Measurements from ENCODE around the gene COMT.
"Not testable (repeated sequence)": the region's sequence is repeated elsewhere in the genome, so short reads cannot be mapped to it uniquely, and the experiment has no call there.

COMT gene

DNA sequence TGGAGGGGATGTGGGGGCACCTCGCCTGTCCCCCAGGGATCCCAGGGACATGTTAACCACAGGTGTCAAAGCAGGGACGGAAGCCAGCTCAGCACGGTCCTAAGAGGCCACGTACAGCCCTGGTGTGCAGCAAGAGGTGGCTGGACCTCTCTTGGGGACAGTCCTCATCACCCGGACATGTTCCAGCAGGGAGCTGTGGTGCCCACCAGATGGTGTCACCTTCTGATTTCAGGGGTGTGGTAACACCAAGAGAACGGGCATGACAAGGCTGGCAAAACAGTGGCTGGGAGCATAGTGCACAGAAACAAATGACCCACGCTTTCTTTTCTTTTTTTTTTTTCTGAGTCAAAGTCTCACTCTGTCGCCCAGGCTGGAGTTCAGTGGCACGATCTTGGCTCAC, 25.6 kb upstream of the COMT start:
- Histone ChIP-seq H3K27me3 (ENCODE audit: control insufficient read depth in 5 of 5, insufficient read depth in 4 of 5, low read length in 5 of 5) (no peaks in the 10 kb centered on the region), H3K4me1 (ENCODE audit: control insufficient read depth in 5 of 5, insufficient read depth in 5 of 5, low read length in 5 of 5) (peaks cover 0 to 9% (median 0%) of the 10 kb centered on the region in 5 donors), H3K9ac (ENCODE audit: low read length in 5 of 5) (no peak overlapping the region), H3K9me3 (ENCODE audit: control insufficient read depth in 5 of 5, low read length in 5 of 5) (peaks cover 0 to 2% (median 0%) of the 10 kb centered on the region in 5 donors), H3K36me3 (ENCODE audit: control insufficient read depth in 5 of 5, insufficient read depth in 5 of 5, low read length in 5 of 5) (peaks cover 7 to 73% (median 69%) of the 10 kb centered on the region in 5 donors), H3K4me3 (ENCODE audit: low read depth in 1 of 5, low read length in 5 of 5) (no peak overlapping the region), H3K27ac (ENCODE audit: low read depth, low read length) (no peak overlapping the region)

DNA sequence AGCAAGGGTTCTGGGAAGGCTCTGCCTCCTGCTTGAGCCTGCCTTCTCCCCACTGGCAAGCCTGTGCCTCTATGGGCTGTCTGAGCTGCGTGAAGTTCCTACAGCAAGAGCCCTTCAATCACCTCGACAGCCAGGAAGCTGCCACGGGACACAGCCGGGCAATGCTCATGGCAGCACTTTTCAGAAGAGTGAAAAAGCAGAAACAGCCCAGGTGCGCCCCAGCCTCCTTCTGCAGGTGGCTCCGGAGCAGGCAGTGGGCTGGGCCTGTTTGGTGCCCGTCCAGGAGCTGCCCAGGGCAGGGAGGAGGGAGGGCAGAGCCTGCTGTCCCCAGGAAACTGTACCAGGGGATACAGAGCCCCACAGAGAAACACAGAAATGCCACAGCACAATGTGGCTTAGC, 24.6 kb upstream of the COMT start:
- Histone ChIP-seq H3K27me3 (ENCODE audit: control insufficient read depth in 5 of 5, insufficient read depth in 4 of 5, low read length in 5 of 5) (no peaks in the 10 kb centered on the region), H3K36me3 (ENCODE audit: control insufficient read depth in 5 of 5, insufficient read depth in 5 of 5, low read length in 5 of 5) (peaks cover 7 to 64% (median 62%) of the 10 kb centered on the region in 5 donors), H3K4me3 (ENCODE audit: low read depth in 1 of 5, low read length in 5 of 5) (no peak overlapping the region), H3K27ac (ENCODE audit: low read depth, low read length) (no peak overlapping the region), H3K4me1 (ENCODE audit: control insufficient read depth in 5 of 5, insufficient read depth in 5 of 5, low read length in 5 of 5) (peaks cover 0 to 9% (median 0%) of the 10 kb centered on the region in 5 donors), H3K9me3 (ENCODE audit: control insufficient read depth in 5 of 5, low read length in 5 of 5) (peaks cover 0 to 2% (median 0%) of the 10 kb centered on the region in 5 donors), H3K9ac (ENCODE audit: low read length in 5 of 5) (no peak overlapping the region)

DNA sequence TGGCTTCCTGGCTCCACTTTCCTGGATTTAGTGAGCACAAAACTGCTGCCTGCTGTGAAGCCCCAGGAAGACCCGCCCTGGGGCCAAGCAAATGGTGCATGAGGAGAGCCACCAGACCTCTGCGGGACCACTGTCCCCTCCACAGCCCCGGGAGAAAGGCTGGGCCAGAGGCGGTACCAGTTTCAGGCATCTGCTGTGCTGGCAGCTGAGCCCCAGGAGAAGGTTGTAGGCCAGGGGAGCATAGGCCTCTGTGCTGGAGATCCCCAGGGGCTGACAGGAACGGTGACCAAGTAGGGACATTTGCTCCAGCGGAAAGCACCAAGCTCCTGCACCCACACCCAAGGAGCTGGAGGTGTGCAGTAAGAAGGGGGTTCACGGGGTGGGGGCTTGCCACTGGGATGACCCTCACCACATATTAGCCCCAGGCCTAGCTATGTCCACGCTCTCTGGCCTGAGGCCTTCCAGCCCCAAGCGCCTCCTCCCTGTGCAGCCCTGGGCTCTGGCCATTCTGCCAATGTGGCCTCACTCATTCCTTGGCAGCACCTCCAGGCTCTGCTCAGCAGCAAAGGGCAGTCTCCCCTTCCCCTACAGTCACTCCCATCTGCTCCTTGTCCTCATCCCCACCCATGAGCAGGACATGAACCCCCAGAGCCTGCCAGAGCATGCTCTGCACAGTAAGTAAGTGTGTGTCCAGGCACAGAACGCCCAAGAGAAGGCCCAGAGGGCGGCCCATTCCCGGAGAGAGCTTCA, 24.0 kb upstream of the COMT start:
- H3K9ac ChIP-seq (ENCODE audit: low read length in 5 of 5): no peak overlapping the region
- H3K27ac ChIP-seq (ENCODE audit: low read depth, low read length): no peak overlapping the region
- peaks cover 7 to 62% (median 56%) of the 10 kb centered on the region in 5 donors for H3K36me3 ChIP-seq (ENCODE audit: control insufficient read depth in 5 of 5, insufficient read depth in 5 of 5, low read length in 5 of 5)
- no peaks in the 10 kb centered on the region for H3K27me3 ChIP-seq (ENCODE audit: control insufficient read depth in 5 of 5, insufficient read depth in 4 of 5, low read length in 5 of 5)
- no peak overlapping the region for H3K4me3 ChIP-seq (ENCODE audit: low read depth in 1 of 5, low read length in 5 of 5)
- peaks cover 0 to 2% (median 0%) of the 10 kb centered on the region in 5 donors for H3K9me3 ChIP-seq (ENCODE audit: control insufficient read depth in 5 of 5, low read length in 5 of 5)
- peaks cover 0 to 9% (median 0%) of the 10 kb centered on the region in 5 donors for H3K4me1 ChIP-seq (ENCODE audit: control insufficient read depth in 5 of 5, insufficient read depth in 5 of 5, low read length in 5 of 5)

DNA sequence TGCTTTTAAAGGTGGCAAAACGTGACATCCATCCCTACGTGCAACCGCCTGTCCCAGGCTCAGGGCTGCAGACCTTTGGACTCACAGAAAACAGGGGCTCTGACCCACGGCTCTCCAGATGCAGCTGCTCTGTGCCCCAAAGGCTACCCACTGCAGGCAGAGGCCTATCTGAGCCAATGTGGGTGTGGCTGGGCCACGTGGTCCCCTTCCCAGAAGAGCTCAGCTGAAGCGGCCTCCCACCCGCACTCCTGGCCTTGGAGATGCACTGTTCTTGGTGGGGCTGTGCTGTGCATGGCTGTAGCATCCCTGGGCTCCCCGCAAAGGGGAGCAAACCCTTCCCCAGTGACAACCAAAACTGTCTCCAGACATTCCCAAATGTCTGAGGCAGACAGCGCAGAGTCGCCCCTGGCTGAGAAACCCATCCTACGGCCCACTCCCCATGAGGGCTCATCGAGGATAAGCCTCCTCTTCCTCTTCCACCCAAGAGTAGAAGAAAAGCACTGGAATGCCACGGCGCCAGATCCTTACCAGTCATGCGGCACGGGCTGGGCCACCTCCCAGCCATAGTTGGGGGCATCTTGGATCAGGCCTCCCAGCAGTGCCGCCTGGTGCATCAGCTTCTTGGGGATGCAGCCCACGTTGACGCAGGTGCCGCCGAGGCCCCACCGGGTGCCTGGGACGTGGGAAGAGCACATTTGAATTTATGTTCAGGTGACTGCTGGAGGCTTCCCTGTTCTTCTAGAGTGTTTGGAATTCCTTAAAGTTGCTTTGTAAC, 23.1 kb upstream of the COMT start:
- Histone ChIP-seq H3K9me3 (ENCODE audit: control insufficient read depth in 5 of 5, low read length in 5 of 5) (peaks cover 0 to 2% (median 0%) of the 10 kb centered on the region in 5 donors), H3K36me3 (ENCODE audit: control insufficient read depth in 5 of 5, insufficient read depth in 5 of 5, low read length in 5 of 5) (peaks cover 7 to 53% (median 49%) of the 10 kb centered on the region in 5 donors), H3K27ac (ENCODE audit: low read depth, low read length) (no peak overlapping the region)

DNA sequence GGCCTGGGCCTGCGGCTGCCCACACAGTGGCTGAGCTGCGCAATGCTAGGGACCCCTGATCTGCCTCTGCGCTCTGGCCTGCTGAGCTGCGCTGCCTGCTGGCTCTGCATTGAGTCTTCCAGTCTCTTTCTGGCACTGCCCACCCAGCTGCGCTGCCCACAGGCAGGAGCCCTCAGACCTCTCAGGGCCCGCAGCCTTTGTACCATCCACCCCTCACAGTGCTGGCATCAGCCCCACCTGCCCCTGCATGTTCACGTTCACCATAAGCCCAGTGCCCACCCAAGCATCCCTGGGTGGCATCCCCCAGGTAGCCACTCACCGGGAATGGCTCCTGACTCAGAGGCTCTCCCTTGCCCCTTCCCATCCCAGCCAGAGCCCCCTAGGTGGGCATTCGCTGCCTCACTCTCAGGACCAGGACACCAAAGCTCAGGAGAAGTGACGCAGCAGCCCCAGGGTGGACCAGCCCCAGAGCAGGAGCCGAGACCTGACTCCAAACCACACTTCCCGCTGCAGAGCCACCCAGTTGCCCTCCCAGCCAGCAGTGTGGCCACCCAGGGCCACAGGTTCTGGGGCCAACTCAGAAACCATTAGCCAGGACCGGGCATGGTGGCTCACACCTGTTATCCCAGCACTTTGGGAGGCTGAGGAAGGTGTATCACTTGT, 21.7 kb upstream of the COMT start:
- Histone ChIP-seq H3K9ac (ENCODE audit: low read length in 5 of 5) (no peak overlapping the region), H3K27ac (ENCODE audit: low read depth, low read length) (no peak overlapping the region), H3K36me3 (ENCODE audit: control insufficient read depth in 5 of 5, insufficient read depth in 5 of 5, low read length in 5 of 5) (peaks cover 0 to 44% (median 38%) of the 10 kb centered on the region in 5 donors), H3K4me3 (ENCODE audit: low read depth in 1 of 5, low read length in 5 of 5) (no peak overlapping the region), H3K27me3 (ENCODE audit: control insufficient read depth in 5 of 5, insufficient read depth in 4 of 5, low read length in 5 of 5) (no peaks in the 10 kb centered on the region), H3K4me1 (ENCODE audit: control insufficient read depth in 5 of 5, insufficient read depth in 5 of 5, low read length in 5 of 5) (peaks cover 0 to 9% (median 0%) of the 10 kb centered on the region in 5 donors), H3K9me3 (ENCODE audit: control insufficient read depth in 5 of 5, low read length in 5 of 5) (no peaks in the 10 kb centered on the region)

More for the DNA sequence above, 23.1 kb upstream of the COMT start:
- Histone ChIP-seq H3K27me3 (ENCODE audit: control insufficient read depth in 5 of 5, insufficient read depth in 4 of 5, low read length in 5 of 5) (no peaks in the 10 kb centered on the region), H3K4me1 (ENCODE audit: control insufficient read depth in 5 of 5, insufficient read depth in 5 of 5, low read length in 5 of 5) (peaks cover 0 to 9% (median 0%) of the 10 kb centered on the region in 5 donors), H3K9ac (ENCODE audit: low read length in 5 of 5) (no peak overlapping the region), H3K4me3 (ENCODE audit: low read depth in 1 of 5, low read length in 5 of 5) (no peak overlapping the region)

DNA sequence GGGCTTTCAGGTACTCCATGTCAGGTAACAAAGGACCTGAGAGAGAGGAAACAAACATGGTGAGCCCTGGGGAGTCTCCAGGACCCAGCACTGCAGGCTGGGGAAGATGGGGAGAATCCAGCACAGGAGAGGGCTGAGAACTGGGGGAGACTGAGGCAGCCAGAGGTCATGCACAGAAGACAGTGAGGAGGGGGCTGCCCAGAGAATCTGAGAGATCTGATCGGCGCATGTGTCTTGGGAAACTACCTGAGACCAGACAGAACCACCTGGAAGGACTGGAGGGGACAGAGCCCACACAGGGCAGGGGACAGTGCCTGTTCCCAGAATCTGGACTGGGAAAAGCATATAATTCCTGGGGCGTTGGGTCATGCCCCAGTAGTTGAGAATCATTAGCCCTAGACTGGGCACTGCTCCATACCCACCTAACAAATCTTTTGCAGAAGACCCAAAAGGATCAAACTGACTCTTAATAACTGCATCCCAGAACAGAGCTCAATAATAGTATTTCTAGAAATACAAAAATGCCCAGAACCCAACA, 20.0 kb upstream of the COMT start:
- H3K27ac ChIP-seq (ENCODE audit: low read depth, low read length): no peak overlapping the region
- no peak overlapping the region for H3K4me3 ChIP-seq (ENCODE audit: low read depth in 1 of 5, low read length in 5 of 5)
- H3K9ac ChIP-seq (ENCODE audit: low read length in 5 of 5): no peak overlapping the region
- peaks cover 0 to 31% (median 25%) of the 10 kb centered on the region in 5 donors for H3K36me3 ChIP-seq (ENCODE audit: control insufficient read depth in 5 of 5, insufficient read depth in 5 of 5, low read length in 5 of 5)
- peaks cover 0 to 9% (median 0%) of the 10 kb centered on the region in 5 donors for H3K4me1 ChIP-seq (ENCODE audit: control insufficient read depth in 5 of 5, insufficient read depth in 5 of 5, low read length in 5 of 5)
- H3K27me3 ChIP-seq (ENCODE audit: control insufficient read depth in 5 of 5, insufficient read depth in 4 of 5, low read length in 5 of 5): no peaks in the 10 kb centered on the region
- H3K9me3 ChIP-seq (ENCODE audit: control insufficient read depth in 5 of 5, low read length in 5 of 5): no peaks in the 10 kb centered on the region

DNA sequence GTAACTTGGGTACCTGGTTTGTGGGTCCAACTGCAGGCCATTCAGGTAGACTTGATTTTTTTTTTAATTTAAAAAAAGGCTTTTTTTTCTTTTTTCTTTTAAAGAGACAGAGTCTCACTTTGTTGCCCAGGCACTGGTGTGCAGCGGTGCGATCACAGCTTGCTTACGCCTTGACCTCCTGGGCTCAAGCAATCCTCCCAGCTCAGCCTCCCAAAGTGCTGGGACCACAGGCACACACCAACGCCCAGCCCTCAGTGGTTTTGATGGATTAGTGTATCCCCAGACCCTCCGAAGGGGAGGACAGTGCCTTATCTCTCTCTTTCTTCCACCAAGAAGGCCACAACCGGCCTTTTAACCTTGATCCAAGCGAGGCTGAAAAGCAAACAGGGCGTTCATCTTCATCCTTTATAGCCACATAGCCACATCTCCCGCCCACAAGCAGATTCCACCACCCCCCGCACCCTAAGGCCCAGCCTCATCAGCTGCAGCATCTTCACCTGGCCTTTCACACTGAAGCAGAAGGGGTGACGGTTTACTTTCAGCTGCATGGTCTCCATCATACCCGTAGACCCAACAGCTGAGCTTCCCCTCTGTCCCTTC, 17.6 kb upstream of the COMT start:
- Histone ChIP-seq H3K4me1 (ENCODE audit: control insufficient read depth in 5 of 5, insufficient read depth in 5 of 5, low read length in 5 of 5) (no peaks in the 10 kb centered on the region), H3K9me3 (ENCODE audit: control insufficient read depth in 5 of 5, low read length in 5 of 5) (no peaks in the 10 kb centered on the region), H3K4me3 (ENCODE audit: low read depth in 1 of 5, low read length in 5 of 5) (no peak overlapping the region), H3K27ac (ENCODE audit: low read depth, low read length) (no peak overlapping the region), H3K36me3 (ENCODE audit: control insufficient read depth in 5 of 5, insufficient read depth in 5 of 5, low read length in 5 of 5) (peaks cover 0 to 8% (median 3%) of the 10 kb centered on the region in 5 donors), H3K9ac (ENCODE audit: low read length in 5 of 5) (no peak overlapping the region), H3K27me3 (ENCODE audit: control insufficient read depth in 5 of 5, insufficient read depth in 4 of 5, low read length in 5 of 5) (no peaks in the 10 kb centered on the region)

DNA sequence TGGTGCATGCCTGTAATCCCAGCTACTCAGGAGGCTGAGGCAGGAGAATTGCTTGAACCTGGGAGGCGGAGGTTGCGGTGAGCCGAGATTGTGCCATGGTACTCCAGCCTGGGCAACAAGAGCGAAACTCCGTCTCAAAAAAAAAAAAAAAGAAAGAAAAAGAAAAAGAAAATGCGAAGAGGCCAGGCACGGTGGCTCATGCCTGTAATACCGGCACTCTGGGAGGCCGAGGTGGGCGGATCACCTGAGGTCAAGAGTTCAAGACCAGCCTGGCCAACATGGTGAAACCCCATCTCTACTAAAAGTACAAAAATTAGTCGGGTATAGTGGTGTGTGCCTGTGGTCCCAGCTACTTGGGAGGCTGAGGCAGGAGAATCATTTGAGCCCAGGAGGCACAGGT, 15.5 kb upstream of the COMT start:
- H3K36me3 ChIP-seq (ENCODE audit: control insufficient read depth in 5 of 5, insufficient read depth in 5 of 5, low read length in 5 of 5): peaks cover 0 to 20% (median 9%) of the 10 kb centered on the region in 5 donors
- not testable (repeated sequence) for H3K9ac ChIP-seq (ENCODE audit: low read length in 5 of 5); H3K4me1 ChIP-seq (ENCODE audit: control insufficient read depth in 5 of 5, insufficient read depth in 5 of 5, low read length in 5 of 5); H3K27me3 ChIP-seq (ENCODE audit: control insufficient read depth in 5 of 5, insufficient read depth in 4 of 5, low read length in 5 of 5); H3K4me3 ChIP-seq (ENCODE audit: low read depth in 1 of 5, low read length in 5 of 5); H3K9me3 ChIP-seq (ENCODE audit: control insufficient read depth in 5 of 5, low read length in 5 of 5); H3K27ac ChIP-seq (ENCODE audit: low read depth, low read length)

DNA sequence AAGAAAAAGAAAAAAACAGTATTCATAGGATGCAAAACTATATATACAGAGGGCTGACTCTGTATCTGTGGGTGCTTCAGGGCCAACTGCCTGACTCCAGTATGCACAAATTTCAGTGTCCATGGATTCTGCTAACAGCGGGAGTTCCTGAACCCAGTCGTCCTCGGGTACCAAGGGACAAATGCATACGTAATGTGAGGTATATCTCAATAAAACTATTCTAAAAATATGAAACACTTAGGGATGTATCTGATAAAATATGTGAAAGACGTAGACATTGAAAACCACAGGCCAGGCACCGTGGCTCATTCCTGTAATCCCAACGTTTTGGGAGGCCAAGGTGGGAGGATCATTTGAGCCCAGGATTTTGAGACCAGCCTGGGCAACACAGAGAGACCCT, 13.9 kb upstream of the COMT start:
- no peak overlapping the region for H3K4me3 ChIP-seq (ENCODE audit: low read depth in 1 of 5, low read length in 5 of 5)
- H3K9ac ChIP-seq (ENCODE audit: low read length in 5 of 5): no peak overlapping the region
- peaks cover 0 to 20% (median 9%) of the 10 kb centered on the region in 5 donors for H3K36me3 ChIP-seq (ENCODE audit: control insufficient read depth in 5 of 5, insufficient read depth in 5 of 5, low read length in 5 of 5)
- peaks cover 0 to 7% (median 2%) of the 10 kb centered on the region in 5 donors for H3K4me1 ChIP-seq (ENCODE audit: control insufficient read depth in 5 of 5, insufficient read depth in 5 of 5, low read length in 5 of 5)
- no peaks in the 10 kb centered on the region for H3K27me3 ChIP-seq (ENCODE audit: control insufficient read depth in 5 of 5, insufficient read depth in 4 of 5, low read length in 5 of 5)
- no peaks in the 10 kb centered on the region for H3K9me3 ChIP-seq (ENCODE audit: control insufficient read depth in 5 of 5, low read length in 5 of 5)
- no peak overlapping the region for H3K27ac ChIP-seq (ENCODE audit: low read depth, low read length)
